OCI-M2 (cell line): ENCODE data around the gene PPP6R1.

ENCODE experiments used
- DNase-seq: peaks from one replicate; lab custom pipeline; 2025; ENCODE audit not compliant: unreplicated experiment; lab: John Stamatoyannopoulos, UW

Gene PPP6R1

GRCh38 chr19:55186080-55186479, 72.7 kb downstream of the PPP6R1 start:
- no peak for DNase-seq

- DNase-seq = no peak
These were observed 77.1 kb downstream of the PPP6R1 start for GRCh38 chr19:55181740-55182139.
